GM18951 (cell line): ENCODE measurements around the gene ITGB3.
"Not testable (repeated sequence)": the region's sequence is repeated elsewhere in the genome, so short reads cannot be mapped to it uniquely, and the experiment has no call there.

Experiments used
- POLR2A ChIP-seq: IDR thresholded peaks from 4 replicates; pipeline ENCODE4 v1.6.1; 2011; ENCODE audit warnings: mild to moderate bottlenecking; ENCODE audit not compliant: insufficient read length, insufficient read depth; ENCODE audit errors: extremely low read depth
- in situ Hi-C: fragments of 300-500 bp; cut with MboI; formaldehyde crosslinking; loops from one replicate; pipeline ENCODE4 v1.12.0; 2022; ENCODE audit warnings: low sequenced_read_pairs, mixed read lengths, inconsistent platforms; ENCODE audit not compliant: unreplicated experiment

The ITGB3 gene

DNA sequence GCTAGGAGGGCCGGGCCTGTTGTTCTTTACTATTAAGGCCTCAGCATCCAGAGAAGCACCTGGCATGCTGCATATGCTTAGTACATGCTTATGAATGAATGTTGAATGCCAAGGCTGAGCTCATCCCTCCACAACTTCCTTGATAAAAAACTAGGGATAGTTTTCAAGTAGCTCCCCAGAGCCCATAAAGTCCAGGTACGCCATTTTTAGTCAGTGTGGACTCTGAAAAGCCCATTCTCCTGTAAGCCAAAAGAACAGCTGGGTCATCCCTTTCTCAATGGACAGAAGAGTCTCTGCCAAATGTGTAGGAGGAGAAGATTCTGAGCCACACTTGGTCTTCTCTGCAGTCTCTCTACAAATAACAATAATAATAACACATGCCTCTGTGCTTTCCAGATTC is 8.9 kb upstream of the ITGB3 start:
- TF ChIP-seq POLR2A: no peak
- in situ Hi-C loops: no loop called here

DNA sequence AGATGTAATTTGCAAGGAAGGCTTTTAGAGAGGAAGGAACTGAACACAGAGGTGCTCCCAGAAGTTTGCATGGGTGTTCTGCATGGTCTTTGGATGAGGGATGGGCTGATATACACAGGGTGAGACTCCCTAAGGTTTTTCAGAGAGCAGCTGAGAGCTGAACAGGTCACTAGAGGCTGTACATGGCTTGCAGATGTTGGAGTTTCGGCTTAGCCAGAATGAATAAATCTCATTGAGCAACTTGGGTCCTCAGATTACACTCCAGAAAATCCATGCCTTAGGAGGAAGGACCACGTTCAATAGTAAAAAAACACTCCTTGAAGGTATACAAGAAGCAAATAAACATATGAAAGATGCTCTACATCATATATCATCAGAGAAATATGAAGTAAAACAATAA is 7.5 kb upstream of the ITGB3 start:
- TF ChIP-seq POLR2A: no peak
- in situ Hi-C loops: no loop called here

DNA sequence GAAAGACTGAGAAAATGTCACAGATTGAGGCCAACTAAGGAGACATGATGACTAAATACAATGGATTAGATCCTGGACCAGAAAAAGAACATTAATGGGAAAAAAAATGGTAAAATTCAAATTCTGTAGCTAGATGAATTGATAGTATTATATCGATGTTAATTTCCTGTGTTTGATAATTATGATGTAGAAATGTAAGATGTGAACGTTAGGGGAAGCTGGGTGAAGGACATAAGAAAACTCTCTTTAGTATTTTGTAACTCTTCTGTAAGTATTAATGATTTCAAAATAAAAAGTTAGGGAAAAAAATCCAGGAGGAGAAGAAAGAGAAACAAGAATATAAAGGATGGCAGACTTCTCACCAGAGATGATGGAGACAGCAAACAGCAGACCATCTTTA is 2.8 kb upstream of the ITGB3 start:
- no peak for TF ChIP-seq POLR2A
- in situ Hi-C loops: no loop called here

DNA sequence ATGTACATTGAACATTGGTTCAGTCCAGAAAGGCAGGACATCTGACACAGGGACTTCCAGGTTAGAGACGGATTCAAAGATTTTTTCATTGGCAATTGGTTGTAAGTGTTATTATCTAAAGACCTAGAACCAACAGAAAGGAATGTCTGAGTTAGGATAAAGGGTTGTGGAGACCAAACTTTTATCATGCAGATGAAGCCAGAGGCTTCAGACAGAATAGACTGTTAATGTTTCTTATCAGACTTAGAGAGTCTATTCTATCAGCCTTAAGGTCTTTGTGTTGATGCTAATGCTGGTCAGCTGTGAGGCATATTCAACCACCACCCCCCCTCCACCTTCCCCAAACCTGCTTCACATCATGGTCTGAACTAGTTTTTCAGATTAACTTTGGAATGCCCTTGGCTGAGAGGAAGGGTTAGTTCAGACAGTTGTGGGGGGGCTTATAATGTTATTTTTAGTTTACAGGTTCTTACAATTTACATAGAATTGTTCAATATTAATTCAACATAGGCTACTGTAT is 2.1 kb upstream of the ITGB3 start:
- in situ Hi-C loops: no loop called here
- TF ChIP-seq POLR2A: no peak

DNA sequence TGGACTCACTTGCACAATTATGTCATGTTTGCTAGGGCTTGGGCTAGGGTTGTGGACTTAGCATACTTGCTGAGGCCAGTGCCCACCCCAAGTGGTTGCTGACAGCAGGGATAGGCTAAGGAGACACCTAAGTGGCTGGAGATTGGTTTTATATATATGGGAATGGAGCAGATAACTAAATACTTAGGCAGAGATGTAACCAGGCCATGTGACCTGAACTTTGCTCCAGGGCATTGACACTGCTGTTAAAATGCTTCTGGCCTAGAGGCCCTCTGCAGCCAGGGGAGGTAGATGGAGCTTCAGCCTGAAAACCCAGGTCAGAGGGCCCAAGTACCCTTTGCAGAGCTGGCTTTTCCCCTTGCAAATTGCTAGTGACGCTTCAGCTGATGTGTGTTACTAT is 1.4 kb upstream of the ITGB3 start:
- in situ Hi-C loops: no loop called here
- TF ChIP-seq POLR2A: no peak

DNA sequence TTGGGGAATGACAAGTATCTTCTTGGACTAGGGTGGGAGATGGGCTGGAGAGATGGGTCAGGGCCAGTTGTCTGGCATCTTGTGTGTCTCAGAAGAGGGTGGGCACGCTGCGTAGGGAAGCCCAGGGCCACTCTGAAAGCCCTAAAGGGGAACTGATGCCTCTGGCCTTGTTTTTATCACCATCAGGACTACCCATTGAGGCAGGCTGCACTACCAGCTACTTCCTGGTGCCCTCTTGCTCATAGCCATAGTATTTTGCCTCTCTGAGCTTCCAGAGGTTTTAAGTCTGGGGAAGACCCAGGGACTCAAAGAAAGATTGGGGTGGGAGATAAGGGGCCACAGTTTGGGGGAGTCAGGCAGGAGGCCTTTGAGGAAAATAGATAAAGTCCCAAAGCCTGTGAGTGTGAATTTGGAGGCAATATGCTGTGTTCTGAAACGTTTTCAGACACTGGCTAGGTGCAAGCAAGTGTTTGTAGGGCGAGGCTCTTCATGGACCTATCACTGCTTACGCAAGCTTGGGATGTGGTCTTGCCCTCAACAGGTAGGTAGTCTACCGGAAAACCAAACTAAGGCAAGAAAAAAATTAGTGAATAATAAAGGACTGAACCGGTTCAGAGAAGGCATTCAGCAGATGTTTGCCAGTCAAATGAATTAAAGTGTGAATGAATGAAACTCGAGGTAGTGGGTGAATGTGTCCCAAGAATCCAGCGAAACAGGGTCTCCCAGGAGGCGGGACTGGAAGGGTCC is 688 bp upstream of the ITGB3 start:
- TF ChIP-seq POLR2A: no peak
- in situ Hi-C loops: no loop called here

DNA sequence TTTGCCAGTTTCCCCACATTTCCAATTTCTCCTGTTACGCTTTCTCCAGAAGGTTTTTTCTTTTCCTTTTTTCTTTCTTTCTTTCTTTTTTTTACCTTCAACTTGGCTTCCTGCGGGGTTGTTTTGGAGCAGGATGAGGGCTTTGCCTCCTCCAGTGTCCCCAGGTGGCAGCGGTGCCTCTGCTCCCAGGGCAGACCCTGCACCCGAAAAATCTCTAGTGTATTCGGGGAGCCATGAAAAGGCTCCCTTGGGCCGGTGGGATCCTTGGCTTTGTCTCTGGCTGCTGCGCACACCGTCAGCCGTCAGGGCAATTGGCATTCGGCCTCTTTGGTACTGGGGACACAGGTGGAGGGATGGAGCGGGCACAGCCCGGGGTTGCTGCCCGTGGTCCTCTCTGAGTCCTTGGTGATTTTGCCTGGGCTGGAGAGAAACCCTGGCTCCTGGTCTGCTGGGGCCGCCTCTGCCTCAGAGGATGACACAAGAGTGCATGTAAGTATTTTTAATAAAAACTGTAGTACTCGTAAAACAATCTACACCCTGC is 846 bp downstream of the ITGB3 start:
- TF ChIP-seq POLR2A: no peak
- in situ Hi-C loops: no loop called here

DNA sequence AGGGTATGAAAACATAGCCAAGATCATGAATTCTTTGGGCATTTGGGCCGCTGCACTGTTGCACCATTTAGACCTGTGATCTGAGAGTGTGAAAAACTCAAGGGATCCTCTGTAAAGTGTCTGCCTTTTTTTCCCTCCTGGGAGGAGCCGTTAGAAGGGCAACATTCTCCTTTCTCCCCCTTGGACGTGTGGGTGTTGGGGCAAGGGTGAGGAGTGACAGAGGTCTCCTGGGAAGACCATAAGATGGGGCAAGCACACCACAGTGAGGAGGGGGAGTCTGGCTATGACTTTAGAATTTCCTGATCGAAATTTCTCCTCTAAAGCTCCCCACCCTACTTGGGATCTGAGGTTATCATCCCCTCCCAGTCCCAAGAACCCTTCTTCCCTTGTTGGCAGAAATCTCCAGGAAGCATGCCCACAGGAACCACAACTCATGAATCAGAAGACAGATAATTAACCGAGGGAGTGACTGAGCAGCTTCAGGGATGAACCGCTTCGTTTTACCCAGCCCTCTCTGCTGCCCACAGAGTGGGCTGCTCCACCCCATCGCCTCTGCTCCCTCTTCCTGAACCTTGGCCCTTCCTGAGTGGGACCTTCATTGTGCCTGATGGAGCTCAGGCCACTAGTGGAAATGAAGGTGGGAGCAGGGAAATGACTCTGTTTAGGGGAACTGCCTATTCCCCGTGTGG is 4.2 kb downstream of the ITGB3 start:
- TF ChIP-seq POLR2A: no peak
- in situ Hi-C loops: no loop called here

DNA sequence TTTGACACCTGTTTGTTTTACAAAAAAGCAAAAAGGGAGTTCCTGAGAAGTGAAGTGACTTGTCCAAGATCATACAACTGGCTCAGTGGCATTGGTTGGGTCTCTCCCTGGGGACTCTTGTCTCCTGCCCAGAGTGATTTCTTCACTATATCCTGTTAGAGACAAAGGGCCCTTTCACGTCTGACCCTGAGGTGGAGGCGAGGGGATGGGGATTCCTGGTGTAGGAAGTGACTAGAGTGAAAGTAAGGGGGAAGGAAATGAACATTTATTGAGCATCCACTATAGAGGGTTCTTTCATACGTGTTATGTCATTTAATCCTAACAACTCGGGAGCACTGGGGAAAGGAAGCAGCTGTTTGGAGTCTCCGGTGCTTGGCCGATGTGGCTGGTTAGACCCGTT is 9.0 kb downstream of the ITGB3 start:
- in situ Hi-C loops: no loop called here

DNA sequence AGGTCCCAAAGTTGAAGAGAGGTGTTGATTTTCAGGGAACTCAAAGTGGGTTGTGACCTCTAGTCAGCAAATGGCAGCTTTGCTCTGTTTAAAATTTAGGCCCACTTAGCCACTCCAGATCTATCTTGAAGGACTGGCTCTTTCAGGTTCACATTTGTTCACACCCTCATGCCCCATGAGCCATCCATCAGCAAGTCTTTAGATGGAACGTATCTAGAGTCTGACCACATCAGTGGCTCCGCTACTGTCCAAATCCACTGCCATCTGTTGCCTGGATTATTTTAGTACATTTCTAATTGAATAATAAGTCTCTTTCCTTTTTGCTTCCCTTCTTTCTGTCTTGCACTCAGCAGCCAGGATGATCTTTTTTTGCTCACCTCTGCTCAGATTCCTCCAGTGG is 10.5 kb downstream of the ITGB3 start:
- in situ Hi-C loops: no loop called here
- TF ChIP-seq POLR2A: no peak

More for the DNA sequence above, 9.0 kb downstream of the ITGB3 start:
- TF ChIP-seq POLR2A: no peak

DNA sequence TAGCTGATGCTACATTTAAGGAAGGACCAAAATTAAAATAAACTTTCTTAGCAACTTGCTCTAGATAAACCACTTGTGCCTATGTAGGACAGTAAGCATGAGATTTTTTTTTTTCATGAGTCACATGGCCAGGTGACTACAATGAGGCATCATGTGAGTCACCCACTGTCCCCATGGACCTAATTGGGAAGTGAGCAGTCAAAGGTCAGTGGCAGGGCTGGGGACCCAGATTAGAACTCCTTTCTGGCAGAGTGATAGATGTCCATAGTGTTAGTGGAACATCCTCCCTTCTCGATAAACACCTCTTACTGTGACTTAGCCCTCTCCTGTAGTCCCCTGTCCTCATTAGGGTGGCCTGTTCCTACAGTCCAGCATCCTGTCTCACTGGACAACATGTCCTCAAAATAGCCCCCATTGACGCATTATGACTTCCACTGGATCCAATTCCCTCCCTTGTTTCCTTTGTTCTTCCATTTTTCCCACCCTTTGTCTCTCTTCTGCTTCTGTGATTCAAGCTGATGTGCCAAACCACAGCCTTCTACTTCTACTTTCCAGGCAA is 12.4 kb downstream of the ITGB3 start:
- no peak for TF ChIP-seq POLR2A
- in situ Hi-C loops: no loop called here

DNA sequence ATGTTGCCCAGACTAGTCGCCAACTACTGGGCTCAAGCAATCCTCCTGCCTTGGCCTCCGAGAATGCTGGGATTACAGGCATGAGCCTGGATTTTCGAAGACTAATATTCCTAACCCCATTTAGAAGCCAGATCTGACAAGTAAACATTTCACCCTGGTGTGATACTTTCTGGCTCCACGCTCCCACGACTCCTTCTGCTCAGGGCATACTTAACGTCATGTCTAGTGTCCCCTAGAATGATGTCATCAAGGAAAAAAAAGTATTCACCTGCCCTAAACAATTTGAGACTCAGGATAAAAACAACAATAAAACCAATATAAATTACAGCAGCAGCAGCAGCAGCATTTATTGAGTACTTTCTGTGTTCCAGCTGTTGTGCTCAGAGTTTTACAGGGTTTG is 13.2 kb downstream of the ITGB3 start:
- in situ Hi-C loops: no loop called here

DNA sequence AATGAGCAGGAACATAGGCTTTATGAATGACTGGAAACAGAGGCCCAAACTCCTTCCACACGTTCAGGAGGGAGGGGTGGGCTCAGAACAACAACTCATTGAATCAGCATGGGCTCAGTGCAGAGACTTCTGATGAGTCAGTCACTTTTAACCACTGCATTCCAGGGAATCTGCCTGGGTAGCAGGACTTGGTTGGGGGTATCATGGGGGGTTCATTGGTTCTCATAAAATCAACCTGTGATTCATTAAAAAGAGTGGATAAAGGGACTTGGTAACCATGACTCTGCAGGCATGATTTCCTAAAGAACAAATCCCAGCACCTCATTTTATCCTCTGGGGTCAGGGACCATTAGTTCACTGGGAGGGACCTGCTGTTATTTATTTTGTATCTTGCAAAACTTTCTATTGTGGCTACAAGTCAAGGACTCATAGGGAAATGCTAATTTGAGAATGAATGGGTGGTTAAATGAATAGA is 13.8 kb downstream of the ITGB3 start:
- TF ChIP-seq POLR2A: no peak
- in situ Hi-C loops: no loop called here

More for the DNA sequence above, 13.2 kb downstream of the ITGB3 start:
- no peak for TF ChIP-seq POLR2A

DNA sequence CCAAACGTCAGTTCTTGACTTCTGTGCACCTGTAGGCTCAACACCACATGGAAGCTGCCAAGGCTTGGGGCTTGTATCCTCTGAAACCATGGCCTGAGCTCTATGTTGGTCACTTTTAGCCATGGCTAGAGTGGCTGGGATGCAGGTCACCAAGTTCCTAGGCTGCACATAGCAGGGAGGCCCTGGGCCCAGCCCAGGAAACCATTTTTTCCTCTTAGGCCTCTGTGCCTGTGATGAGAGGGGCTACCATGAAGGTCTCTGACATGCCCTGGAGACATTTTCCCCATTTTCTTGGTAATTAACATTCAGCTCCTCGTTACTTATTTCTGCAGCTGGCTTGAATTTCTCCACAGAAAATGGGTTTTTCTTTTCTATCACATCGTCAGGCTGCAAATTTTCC is 15.3 kb downstream of the ITGB3 start:
- in situ Hi-C loops: not testable (repeated sequence)

DNA sequence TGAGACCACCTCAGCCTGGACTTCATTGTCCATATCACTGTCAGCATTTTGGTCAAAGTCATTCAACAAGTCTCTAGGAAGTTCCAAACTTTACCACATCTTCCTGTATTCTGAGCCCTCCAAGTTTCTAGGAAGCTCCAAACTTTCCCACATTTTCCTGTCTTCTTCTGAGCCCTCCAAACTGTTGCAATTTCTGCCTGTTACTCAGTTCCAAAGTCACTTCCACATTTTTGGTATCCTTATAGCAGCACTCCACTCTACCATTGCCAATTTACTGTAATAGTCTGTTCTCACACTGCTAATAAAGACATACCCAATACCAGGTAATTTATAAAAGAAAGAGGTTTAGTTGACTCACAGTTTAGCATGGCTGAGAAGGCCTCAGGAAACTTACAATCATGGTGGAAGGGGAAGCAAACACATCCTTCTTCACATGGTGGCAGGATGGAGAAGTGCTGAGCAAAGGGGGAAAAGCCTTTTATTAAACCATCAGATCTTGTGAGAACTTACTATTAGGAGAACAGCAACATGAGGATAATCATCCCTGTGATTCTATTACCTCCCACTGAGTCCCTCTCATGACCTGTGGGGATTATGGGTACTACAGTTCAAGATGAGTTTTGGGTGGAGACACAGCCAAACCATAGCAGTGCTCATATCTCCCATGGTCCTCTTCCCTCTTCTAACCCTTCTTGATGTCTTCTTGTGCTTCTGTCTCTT is 16.1 kb downstream of the ITGB3 start:
- in situ Hi-C loops: not testable (repeated sequence)
